NCI-H2107 (cell line): ENCODE measurements around the gene ADPRM.

Experiments used
- DNase-seq: peaks from one replicate; lab custom pipeline; 2025; lab: John Stamatoyannopoulos, UW

Gene ADPRM

GRCh38 chr17:10741416-10742135 lies 44.2 kb downstream of the ADPRM start:
- DNase-seq: no peak

- no peak for DNase-seq
Observed at GRCh38 chr17:10742431-10742830, 45.0 kb downstream of the ADPRM start.

GRCh38 chr17:10743316-10744009 lies 46.1 kb downstream of the ADPRM start:
- DNase-seq: no peak

- no peak for DNase-seq
Observed at GRCh38 chr17:10744501-10745000, 47.2 kb downstream of the ADPRM start.

- DNase-seq: no peak
Observed at GRCh38 chr17:10745231-10745630, 47.8 kb downstream of the ADPRM start.

- DNase-seq: no peak
Observed at GRCh38 chr17:10748531-10749181, 51.3 kb downstream of the ADPRM start.

- no peak for DNase-seq
Observed at GRCh38 chr17:10750210-10750609, 52.8 kb downstream of the ADPRM start.

- DNase-seq: no peak
Observed at GRCh38 chr17:10751563-10751962, 54.2 kb downstream of the ADPRM start.

- no peak for DNase-seq
Observed at GRCh38 chr17:10752696-10753095, 55.3 kb downstream of the ADPRM start.

- no peak for DNase-seq
Observed at GRCh38 chr17:10754109-10754508, 56.7 kb downstream of the ADPRM start.

- no peak for DNase-seq
Observed at GRCh38 chr17:10754861-10755591, 57.6 kb downstream of the ADPRM start.

GRCh38 chr17:10755592-10756127 lies 58.3 kb downstream of the ADPRM start:
- no peak for DNase-seq

GRCh38 chr17:10756185-10756584 lies 58.8 kb downstream of the ADPRM start:
- DNase-seq: no peak

- no peak for DNase-seq
Observed at GRCh38 chr17:10756619-10757018, 59.2 kb downstream of the ADPRM start.

GRCh38 chr17:10757067-10757466 lies 59.7 kb downstream of the ADPRM start:
- DNase-seq: no peak

- DNase-seq: no peak
Observed at GRCh38 chr17:10757647-10758046, 60.3 kb downstream of the ADPRM start.

GRCh38 chr17:10758062-10758461 lies 60.7 kb downstream of the ADPRM start:
- DNase-seq: no peak
